LNCaP clone FGC (cell line): Measurements from ENCODE around the gene UBR2.

Experiments used
- DNase-seq: peaks from one replicate; pipeline ENCODE4 v3.0.0-alpha.2; 2011; ENCODE audit warnings: low read depth
- H3K4me3 ChIP-seq: 2 replicates; pipeline ENCODE4 v1.5.1; 2011; ENCODE audit warnings: mild to moderate bottlenecking, low read depth, low read length, control low read depth
- TF ChIP-seq, protein P1 (sequence below): IDR thresholded peaks from 2 replicates; pipeline ENCODE4 v1.5.1; 2012; ENCODE audit warnings: mild to moderate bottlenecking; ENCODE audit not compliant: control insufficient read depth, insufficient read depth; ENCODE audit errors: extremely low read depth

UBR2 gene

GRCh38 chr6:42537536-42537935 is 26.3 kb upstream of the UBR2 start:
- DNase-seq, result no peak
- no peak overlapping the region for H3K4me3 ChIP-seq
- TF ChIP-seq, protein P1, sequence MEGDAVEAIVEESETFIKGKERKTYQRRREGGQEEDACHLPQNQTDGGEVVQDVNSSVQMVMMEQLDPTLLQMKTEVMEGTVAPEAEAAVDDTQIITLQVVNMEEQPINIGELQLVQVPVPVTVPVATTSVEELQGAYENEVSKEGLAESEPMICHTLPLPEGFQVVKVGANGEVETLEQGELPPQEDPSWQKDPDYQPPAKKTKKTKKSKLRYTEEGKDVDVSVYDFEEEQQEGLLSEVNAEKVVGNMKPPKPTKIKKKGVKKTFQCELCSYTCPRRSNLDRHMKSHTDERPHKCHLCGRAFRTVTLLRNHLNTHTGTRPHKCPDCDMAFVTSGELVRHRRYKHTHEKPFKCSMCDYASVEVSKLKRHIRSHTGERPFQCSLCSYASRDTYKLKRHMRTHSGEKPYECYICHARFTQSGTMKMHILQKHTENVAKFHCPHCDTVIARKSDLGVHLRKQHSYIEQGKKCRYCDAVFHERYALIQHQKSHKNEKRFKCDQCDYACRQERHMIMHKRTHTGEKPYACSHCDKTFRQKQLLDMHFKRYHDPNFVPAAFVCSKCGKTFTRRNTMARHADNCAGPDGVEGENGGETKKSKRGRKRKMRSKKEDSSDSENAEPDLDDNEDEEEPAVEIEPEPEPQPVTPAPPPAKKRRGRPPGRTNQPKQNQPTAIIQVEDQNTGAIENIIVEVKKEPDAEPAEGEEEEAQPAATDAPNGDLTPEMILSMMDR, result no peak

- no peak overlapping the region for H3K4me3 ChIP-seq
- DNase-seq, result no peak
- TF ChIP-seq, protein P1, result no peak
These were observed 24.7 kb upstream of the UBR2 start for GRCh38 chr6:42539135-42539534.

DNA sequence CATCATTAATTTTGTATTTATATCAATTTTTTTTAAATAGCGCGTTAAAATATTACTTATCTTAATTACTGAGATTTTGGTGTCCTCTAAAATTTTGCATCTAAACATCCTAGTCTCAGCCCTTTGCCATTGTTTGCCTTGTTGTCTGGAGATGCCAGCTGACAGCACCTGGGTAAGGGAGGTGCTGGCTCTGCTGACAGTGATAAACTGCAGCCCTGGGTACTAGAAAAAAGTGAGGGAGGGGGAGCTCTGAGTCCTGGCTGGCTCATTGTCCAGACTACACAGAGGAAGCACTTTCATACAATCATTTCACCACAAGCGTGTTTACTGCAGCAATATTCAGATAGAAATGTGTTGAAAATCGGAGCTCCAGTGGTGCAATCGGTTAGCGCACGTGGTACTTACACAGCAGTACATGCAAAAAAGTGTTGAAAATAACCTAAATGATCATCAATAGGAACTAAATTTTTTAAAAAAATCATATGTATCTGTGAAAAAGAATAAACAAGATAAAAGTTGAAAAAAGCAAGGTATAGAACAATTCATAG is 18.5 kb upstream of the UBR2 start:
- TF ChIP-seq, protein P1, result no peak
- DNase-seq, result no peak
- H3K4me3 ChIP-seq, result no peak overlapping the region

GRCh38 chr6:42547407-42548329 is 16.2 kb upstream of the UBR2 start:
- peak overlapping the region; percentile 48 for H3K4me3 ChIP-seq
- TF ChIP-seq, protein P1, result peak; percentile 93
- no peak for DNase-seq

- TF ChIP-seq, protein P1, result no peak
- no peak for DNase-seq
These were observed 13.6 kb upstream of the UBR2 start for GRCh38 chr6:42550277-42550676.

DNA sequence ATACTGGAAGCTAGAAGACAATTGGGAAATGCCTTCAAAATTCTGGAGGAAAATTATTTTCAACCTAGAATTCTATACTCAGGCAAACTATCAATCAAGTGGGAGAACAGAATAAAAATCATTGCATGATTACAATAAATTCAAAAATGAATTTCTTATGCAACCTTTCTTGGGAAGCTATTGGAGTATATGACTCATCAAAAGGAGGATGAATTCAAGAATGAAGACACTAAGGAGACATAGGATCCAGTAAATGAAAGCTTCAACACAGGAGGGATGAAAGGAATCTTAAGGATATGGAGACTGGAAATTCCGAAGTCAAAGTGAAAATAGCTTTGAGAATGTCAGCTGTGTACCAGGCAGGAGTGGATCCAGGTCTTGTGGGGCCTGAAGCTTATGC is 12.6 kb upstream of the UBR2 start:
- no peak overlapping the region for H3K4me3 ChIP-seq
- TF ChIP-seq, protein P1, result no peak
- no peak for DNase-seq

More at GRCh38 chr6:42550277-42550676, 13.6 kb upstream of the UBR2 start:
- H3K4me3 ChIP-seq, result no peak overlapping the region

GRCh38 chr6:42552380-42552779 is 11.4 kb upstream of the UBR2 start:
- no peak for DNase-seq
- no peak overlapping the region for H3K4me3 ChIP-seq
- TF ChIP-seq, protein P1, result no peak
